NCI-H146 treated with DMSO at 0.1 percent for 48 hours (cell line): Measurements from ENCODE around the gene NLGN2.

ENCODE experiments used
- DNase-seq: peaks from one replicate; lab custom pipeline; 2025; ENCODE audit not compliant: unreplicated experiment; lab: John Stamatoyannopoulos, UW

NLGN2 gene

GRCh38 chr17:7436556-7437368 is 29.1 kb downstream of the NLGN2 start:
- DNase-seq, result no peak

GRCh38 chr17:7437369-7437863 is 29.8 kb downstream of the NLGN2 start:
- DNase-seq, result no peak

- DNase-seq, result no peak
Observed at GRCh38 chr17:7437950-7438614, 30.4 kb downstream of the NLGN2 start.

- DNase-seq, result no peak
Observed at GRCh38 chr17:7438656-7439460, 31.2 kb downstream of the NLGN2 start.

- DNase-seq, result no peak
Observed at GRCh38 chr17:7439462-7440112, 31.9 kb downstream of the NLGN2 start, which contains the start of gene FGF11. Gene FGF11 (plus strand): TSS chr17:7439512. CDS start chr17:7439621, 109 bp downstream.

- no peak for DNase-seq
Observed at GRCh38 chr17:7440113-7440833, 32.6 kb downstream of the NLGN2 start.

- DNase-seq, result no peak
Observed at GRCh38 chr17:7440834-7441195, 33.2 kb downstream of the NLGN2 start.

- DNase-seq, result no peak
Observed at GRCh38 chr17:7441266-7441665, 33.6 kb downstream of the NLGN2 start.

- no peak for DNase-seq
Observed at GRCh38 chr17:7442142-7442541, 34.5 kb downstream of the NLGN2 start.

GRCh38 chr17:7443499-7444485 is 36.1 kb downstream of the NLGN2 start:
- DNase-seq, result no peak

- no peak for DNase-seq
Observed at GRCh38 chr17:7444682-7445618, 37.3 kb downstream of the NLGN2 start, which contains the start of gene CHRNB1. Gene CHRNB1 (plus strand): TSS chr17:7445061. CDS start chr17:7445128, 67 bp downstream.

GRCh38 chr17:7445619-7445968 is 37.9 kb downstream of the NLGN2 start:
- no peak for DNase-seq

GRCh38 chr17:7448461-7448860 is 40.8 kb downstream of the NLGN2 start:
- DNase-seq, result no peak

- DNase-seq, result no peak
Observed at GRCh38 chr17:7459961-7460545, 52.4 kb downstream of the NLGN2 start.

GRCh38 chr17:7460850-7461660 is 53.4 kb downstream of the NLGN2 start:
- DNase-seq, result no peak

- DNase-seq, result no peak
Observed at GRCh38 chr17:7462474-7463371, 55.1 kb downstream of the NLGN2 start.
